GOT3 (cell line): ENCODE data around the gene SULT6B1.
"Not testable (repeated sequence)": the region's sequence is repeated elsewhere in the genome, so short reads cannot be mapped to it uniquely, and the experiment has no call there.

Source experiments
- DNase-seq: peaks from one replicate; lab custom pipeline; 2025; ENCODE audit warnings: mixed read lengths; lab: John Stamatoyannopoulos, UW

The SULT6B1 gene

DNA sequence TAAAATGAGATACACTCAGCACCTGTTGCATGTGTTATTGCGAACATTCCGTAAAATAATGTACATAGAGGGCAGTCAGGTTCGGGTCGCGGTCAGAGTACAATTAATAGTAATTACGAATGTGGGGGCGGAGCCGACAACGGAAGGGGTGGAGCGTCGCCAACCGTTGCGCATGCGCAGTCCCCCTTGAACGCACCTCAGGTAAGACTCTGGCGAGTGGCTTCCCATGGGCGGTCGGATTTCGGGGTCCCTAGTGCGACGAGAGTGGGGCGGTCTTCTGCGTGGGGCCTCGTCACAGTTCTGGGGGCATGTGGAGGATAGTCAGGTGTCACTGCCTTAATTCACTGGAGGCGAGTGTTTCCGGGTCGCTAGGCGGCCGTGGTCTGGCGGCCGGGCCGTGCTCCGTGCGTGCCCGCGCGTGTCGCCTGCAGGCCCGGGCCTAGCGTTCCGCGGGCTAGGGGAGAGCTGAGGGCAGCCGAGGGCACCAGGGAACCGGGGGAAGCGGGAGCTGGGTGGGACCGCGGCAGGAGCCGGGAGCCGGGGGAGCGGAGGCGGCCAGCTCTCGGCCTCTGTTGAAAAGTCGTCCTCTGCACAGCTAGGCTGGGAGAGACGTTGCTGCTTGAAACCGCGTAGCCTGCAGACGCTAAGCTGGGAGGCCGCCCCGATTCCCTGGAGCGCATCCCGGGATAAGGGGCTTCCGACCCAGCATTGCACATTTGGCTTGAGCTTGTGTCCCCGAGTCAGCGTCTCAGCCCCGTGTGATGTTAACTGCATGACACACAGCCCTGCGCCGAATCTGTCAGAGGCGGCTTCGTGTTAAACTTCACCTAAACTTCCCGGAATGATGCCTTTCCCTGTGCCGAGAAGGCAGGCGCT is 8.1 kb upstream of the SULT6B1 start, which contains the start of gene CEBPZOS:
CEBPZOS (plus strand) TSS at position 177 of the 876 bp plus-strand sequence. CDS start 3,209 bp downstream, outside the sequence.
- DNase-seq: peak; percentile 64

DNA sequence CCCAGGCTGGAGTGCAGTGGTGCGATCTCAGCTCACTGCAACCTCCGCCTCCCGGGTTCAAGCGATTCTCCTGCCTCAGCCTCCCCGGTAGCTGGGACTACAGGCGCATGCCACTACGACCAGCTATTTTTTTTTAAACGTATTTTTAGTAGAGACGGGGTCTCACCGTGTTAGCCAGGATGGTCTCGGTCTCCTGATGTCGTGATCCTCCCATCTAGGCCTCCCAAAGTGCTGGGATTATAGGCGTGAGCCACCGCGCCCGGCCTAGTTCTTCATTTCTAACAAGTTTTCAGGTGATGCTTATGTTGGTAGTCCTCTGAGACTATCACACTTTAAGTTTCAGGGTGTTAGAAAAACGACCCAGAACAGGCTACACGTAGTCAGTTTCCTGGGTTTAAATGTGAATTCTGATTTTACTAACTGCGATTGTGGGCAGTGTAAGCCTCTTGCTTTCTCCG is 7.4 kb upstream of the SULT6B1 start:
- DNase-seq: not testable (repeated sequence)

DNA sequence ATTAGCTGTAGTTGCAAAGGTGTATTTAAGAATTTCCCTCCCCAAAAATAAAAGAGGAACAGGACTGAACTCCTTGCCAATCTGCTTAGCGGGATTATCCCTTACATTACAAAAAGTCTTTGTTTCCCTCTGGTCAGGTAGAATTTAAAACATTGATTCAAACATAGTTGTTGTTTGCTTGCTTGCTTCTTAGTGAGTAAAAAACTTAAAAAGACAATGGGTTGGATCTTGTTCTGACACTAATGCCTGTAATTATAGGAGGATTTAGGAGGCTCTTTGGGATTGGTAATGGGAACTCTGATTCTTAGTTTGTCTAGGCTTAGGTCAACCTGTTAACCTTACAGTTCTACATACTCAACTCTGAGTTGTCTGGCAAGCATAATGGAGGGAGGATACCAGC is 4.1 kb upstream of the SULT6B1 start:
- DNase-seq: no peak

DNA sequence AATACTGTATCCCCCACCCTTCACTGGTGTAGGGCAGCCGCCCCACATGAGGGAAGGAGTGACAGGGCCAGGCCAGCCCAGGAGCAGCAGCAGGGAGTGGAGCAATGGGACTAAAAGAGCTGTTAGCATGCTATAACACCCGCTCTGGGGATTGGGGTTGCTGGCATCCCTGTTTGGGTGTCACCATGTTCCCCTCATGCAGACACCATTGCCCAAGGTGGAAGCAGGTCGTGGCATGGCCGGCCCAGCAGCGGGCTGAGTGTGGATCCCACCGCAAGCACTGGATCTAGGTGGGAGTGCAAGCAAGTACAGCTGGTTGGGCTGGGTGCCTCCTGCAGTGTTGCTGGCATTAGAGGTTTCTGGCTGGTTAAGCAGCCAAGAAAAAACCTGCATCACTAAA is 3.3 kb upstream of the SULT6B1 start:
- no peak for DNase-seq

DNA sequence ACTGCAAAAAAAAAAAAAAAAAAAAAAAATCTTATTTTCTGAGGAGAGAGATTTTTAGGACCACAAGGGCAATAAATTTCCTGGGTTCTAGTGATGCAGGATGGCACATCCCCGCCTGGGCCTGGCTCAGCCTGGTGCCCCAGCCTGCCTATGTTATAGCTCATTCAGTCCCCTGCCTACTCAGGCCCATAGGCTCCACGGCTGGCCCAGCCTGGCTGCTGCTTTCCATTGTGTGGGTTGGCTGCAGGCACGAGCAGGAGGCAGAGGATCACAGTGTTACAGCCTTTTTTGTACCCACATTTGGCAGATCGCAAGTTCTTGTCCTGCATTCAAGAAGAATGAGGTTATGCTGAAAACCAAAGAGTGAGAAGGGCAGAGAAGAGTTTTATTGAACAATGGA is 2.8 kb upstream of the SULT6B1 start:
- DNase-seq: no peak

DNA sequence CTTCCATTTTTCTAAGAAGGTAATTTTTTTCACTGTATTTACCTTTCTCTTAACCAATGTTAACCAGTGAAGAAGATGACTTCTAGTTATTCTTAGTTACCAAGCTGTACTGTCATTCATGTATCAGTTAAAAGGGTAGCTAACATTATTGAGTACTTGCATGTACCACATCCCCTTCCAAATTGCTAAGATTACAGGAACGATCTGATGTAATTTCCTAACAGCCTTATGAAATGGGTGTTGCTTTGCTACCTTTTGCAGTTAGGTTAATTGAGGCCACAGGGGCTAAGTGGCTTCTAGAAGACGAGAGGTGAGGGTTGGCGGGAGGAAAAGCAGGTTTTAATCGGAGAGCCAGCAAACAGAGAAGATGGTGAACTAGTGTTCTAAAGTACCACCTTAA is 1.8 kb upstream of the SULT6B1 start:
- DNase-seq: no peak

DNA sequence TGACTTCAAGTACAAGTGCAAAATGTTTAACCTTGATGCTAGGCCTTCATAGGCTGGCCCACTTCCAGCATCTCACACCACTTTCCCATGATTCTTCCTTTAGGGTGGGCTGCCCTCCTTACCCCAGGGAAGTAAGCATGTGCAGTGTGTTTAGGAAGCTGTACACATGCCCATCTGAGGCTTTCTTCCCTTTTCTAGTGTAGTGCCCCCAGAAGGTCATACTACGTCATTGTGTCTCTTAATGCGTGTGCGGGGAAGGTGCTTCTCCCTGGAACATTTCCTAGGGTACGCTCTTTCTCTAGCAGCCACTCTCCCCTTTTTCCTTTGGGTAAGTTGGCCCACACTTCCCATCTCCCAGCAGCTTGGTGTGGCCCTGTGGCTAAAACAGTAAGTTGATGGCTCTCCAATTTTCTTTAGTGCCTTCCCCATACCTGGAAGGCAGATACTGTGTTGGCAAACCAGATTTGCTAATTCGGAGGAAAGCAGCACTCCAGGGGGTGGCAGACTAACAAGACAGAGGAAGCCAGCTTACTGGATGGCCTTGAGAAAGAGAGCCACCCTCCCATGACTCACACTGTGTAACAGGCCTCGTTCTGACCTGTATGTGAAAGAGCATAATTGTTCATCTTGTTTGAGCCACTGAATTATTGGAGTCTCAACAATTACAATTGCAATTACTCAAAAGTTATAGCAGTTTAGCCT is 1.1 kb upstream of the SULT6B1 start:
- DNase-seq: peak; percentile 5

DNA sequence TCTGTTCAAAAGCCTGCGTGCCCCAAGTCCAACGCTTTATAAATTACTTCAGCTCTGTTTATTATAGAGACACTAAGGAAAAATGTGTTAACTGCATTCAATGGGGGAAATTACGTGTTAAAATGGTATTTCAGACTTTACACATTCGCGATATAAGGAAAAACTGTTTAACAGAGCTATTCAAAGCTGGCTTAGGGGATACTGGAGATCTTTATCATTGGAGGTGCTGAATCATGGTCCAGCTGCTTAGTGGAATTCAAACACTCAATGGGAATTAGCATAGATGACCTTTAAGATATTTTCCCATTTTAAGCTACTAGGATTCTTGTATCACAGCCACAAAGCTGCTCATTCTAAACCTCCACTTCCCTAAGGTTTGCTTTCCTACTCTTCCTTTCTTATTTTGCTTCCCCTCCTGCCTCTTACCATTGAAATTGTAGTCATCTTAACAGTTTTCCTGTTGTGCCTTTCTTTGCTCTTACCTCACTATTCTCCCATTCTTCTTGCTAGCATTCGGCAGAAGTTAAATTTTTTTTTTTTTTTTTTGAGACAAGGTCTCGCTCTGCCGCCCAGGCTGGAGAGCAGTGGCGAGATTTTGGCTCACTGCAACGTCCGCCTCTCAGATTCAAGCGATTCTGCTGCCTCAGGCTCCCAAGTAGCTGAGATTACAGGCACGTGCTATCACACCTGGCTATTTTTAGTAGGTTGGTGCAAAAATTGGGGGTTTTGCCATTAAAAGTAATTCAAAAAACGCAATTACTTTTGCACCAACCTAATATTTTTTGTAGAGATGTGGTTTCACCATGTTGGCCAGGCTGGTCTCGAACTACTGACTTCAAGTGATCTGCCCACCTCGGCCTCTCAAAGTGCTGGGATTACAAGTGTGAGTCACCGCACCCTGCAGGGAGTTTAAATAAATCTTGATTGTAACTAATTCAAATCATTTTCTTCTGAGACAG is 6.5 kb downstream of the SULT6B1 start:
- DNase-seq: no peak

DNA sequence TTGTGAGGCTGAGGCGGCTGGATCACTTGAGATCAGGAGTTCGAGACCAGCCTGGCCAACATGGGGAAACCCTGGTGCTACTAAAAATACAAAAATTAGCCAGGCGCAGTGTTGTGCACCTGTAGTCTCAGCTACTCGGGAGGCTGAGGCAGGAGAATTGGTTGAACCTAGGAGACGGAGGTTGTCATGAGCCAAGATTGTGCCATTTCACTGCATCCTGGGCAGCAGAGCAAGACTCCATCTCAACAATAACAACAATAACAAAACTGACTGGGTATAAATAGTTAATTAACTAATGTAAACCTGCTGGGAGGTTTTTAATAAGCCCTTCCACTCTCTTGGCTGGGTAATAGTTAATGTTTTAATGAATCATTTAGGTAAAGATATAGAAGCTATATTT is 7.8 kb downstream of the SULT6B1 start:
- DNase-seq: no peak

DNA sequence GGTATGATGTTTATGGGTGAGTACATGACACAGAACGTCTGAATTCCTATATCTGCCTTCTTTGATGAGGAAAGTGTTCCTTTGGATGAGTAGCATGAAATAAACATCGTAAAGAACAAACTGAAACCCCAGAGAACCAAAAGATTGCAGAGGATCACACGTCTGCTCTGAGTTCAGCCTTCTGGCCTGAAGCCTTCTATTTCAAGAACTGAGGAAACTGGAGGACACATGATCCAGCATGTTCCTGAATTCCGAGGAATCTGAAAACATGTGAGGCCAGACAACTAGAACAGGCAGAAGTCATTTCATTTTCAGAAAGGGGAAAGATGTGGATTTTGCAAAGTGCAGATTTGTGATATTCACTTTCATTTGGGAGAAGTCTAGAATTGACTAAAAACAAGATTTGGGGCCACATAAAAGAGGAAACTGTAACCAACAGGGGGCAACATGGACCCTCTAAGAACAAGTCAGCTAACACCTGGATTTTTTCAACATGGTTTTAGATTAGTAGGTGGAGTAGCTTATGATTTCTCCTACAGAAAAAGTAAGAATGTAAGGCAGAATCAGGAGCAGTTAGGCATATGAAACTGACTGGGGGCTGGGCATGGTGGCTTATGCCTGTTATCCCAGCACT is 8.3 kb downstream of the SULT6B1 start:
- no peak for DNase-seq

DNA sequence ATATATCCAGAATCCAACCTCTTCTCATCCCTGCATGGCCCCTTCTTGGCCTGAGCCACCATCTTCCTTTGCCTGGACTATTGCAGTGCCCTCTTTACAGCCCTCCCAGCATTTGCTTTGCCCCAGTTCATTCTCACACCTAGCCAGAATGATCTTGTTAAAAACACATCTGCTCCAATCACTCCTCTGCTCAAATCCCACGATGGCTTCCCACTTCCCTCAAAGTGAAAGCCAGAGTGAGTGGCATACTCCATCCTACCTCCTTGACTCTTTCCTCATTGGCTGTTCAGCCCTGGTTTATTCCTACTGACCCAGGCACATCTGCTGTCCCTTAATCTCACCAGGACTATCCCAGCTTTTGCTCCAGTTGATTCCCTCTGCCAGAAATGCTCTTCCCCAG is 14.7 kb downstream of the SULT6B1 start:
- no peak for DNase-seq

DNA sequence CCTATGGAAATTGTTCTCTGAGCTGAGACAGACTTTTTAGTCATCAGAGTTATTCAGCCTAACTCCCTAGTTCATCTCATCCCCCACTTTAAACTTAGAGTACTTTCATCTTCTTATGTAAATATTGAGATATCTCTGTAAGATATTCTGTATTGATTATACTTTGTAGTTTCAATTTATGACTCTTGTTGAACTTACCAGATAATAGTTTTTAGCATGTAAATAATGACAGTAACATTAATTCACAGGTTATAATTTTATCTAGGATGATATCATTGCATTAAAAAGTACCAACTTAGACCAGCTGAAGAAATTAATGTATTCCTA is 16.9 kb downstream of the SULT6B1 start:
- no peak for DNase-seq

DNA sequence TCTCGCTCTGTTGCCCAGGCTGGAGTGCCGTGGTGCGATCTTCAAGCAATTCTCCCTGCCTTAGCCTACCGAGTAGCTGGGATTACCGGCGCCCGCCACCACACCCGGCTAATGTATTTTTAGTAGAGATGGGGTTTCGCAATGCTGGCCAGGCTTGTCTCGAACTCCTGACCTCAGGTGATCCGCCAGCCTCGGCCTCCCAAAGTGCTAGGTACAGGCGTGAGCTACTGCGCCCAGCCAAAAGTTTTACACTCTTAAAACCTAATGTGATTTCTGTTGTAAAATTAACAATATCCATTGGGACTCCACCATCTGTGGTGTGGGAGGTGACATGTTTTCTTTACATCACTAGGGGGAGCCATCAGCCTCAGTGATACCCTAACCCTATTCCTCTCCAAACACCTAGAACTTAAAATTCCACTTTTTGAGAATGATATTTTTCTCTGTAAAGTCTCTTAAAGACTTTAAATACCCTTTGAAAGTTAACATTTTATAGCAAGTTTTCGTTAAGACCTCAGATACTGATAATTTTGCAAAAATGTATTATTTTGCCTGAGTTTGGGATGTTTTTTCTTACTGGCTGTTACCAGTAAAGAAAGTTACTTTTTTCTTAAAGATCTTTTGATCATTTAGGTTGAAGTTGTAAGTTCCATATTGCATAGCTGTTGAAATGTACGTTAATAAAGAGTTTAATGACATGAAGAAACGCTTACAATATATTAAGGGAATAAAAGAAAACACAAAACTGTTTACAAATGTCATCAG is 20.1 kb downstream of the SULT6B1 start:
- DNase-seq: no peak

DNA sequence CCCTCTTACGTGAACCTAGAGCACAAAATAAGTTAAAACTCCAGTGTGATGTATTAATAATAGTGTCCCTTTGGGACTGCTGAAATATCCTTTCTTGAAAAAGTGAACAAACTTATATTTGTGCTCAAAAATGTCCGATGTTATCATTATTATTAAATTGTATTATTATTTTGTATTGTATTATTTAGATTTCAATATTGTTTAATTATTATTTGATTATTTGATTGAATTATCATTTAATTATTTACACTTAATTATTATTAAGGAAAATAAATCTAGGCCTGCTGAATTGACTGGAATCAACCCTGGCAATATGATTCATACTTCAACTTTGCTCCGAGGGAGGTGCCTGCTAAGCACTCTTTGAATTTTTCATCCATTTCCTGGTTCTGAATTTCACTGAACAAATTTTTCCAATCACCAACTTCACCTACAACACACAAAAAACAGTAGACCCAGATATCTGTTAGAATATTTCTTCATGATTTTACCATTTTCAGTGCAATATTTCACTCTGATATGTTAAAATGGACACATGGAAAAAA is 20.8 kb downstream of the SULT6B1 start:
- DNase-seq: no peak

DNA sequence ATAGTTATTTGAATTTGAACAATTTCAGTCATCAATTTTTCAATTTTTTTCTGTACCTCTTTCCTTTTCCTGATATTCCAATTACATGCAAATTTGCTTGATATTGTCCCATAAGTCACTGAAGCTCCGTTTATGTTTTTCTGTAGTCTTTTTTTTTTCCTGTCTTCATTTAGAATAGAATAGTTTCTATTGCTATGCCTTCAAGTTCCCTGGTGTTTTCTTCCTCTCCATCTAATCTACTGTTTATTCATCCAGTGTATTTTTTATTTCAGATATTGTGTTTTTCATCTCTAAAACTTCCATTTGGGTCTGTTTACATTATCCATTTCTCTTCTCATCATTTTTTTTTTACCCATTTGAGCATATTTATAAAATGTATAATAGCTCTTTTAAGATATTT is 23.7 kb downstream of the SULT6B1 start:
- no peak for DNase-seq

DNA sequence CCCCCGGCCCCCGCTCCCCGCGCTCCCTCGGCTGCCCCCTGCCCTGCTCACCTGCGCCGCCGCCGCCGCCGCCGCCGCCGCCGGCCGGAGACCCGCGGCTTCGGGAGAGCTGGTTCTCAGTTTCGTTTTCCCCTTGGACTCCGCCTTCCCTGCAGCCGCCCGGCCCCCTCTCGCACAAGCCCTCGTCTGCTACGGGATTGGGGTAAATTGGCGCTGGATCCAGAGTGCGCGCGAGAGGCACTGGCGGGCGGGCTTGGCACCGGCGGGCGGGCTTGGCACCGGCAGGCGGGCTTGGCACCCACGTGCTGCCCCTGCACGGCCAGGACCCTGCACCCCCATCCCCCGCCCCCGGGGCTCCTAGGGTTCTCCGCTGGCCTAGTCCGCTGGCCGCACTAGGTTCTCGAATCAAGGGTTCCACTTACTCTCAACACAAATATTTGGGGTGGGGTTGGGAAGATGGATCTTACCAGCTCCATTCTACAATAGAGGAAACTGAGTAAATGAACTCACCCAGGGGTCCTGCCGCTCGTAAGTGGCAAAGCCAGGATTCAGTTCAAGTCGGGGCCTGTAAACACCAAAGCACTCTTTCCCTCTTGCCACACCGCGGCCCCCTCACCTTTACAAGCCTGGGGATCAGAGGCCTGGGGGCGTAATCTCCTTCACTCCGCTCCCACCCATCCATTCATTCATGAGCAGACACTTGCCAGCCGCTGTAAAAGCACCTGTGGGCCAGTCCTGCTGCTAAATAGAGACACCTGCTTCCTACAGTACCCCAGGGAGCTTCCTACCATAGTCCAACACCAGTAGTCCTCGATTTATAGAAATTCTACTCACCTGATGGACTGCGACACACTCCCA is 31.4 kb downstream of the SULT6B1 start, which contains the start of gene EIF2AK2:
EIF2AK2 (minus strand) TSS at position 124 of the 858 bp plus-strand sequence. CDS start 9,174 bp downstream, outside the sequence.
- DNase-seq: peak; percentile 60

DNA sequence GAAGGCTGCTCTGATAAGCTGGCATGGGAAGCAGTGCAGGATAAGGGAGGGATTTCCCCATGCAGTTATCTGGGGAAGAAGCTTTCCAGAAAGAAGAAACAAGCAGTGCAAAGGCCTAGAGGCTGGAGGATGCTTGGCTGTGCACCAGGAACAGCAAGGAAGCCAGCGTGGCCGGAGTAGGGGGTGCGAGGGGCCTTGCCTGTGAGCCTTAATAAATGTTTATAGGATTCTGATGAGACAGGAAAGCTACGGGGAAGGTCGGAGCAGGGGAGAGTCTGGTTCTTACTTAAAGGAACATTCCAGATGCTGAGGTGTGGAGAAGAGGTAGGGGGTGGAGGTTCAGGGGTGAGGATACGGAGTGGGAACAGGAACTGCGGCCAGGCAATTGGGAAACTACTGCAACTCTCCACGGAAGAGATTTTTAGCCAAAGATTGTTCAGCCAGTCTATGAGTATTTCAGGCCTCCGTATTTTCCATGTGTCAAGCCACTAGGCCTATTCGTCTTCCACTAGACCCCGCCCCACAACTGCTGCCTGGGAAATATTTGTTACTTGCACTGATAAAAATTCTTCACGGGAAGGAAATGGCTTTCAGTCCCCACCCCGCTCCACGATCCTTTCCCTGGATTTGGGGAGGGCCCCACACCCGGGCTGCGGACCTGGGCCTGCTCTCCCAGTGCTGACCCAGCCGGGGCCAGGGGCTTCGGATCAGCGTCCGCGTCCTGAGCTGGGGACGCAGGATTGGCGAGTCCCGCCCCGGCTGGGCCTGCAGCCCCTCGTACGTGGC is 32.2 kb downstream of the SULT6B1 start:
- DNase-seq: no peak

DNA sequence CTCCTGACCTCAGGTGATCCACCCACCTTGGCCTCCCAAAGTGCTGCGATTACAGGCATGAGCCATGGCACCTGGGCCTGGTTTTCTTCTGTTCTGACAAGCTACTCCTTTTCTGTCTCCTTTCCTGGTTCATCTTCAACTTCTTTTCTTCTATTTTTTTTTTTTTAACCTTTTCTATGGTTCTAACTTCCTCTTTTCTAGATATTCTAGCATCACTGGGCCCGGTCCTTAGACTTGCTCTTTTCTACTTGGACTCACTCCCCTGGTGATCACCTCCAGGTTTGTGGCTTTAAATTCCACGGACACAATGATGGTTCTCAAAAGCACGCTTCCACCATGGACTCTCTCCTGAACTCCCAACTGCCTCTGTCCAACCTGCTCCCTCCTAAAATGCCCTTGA is 33.7 kb downstream of the SULT6B1 start:
- no peak for DNase-seq

DNA sequence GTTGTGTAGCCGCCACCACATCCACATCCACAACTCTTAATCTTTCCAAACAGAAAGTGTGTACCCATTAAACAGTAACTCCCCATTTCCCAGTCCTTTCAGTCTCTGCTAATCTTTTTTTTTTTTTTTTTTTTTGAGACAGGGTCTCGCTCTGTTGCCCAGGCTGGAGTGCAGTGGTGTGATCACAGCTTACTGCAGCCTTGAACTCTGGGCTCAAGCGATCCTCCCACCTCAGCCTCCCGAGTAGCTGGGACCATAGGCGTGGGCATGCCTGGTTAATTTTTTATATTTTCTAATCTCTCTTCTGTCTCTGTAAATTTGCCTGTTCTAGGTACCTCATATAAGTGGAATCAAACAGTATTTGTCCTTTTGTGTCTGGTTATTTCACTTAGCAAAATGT is 35.2 kb downstream of the SULT6B1 start:
- no peak for DNase-seq
